ENCODE results near the gene SEMA5B.
A peak's percentile ranks its signal among the peaks of the same experiment; 100 is the strongest.

The SEMA5B gene

GRCh38 chr3:122892118-122892960, 135.2 kb downstream of the SEMA5B start:
- DNase-seq (ENCODE audit: low spot score) = no peak

DNA sequence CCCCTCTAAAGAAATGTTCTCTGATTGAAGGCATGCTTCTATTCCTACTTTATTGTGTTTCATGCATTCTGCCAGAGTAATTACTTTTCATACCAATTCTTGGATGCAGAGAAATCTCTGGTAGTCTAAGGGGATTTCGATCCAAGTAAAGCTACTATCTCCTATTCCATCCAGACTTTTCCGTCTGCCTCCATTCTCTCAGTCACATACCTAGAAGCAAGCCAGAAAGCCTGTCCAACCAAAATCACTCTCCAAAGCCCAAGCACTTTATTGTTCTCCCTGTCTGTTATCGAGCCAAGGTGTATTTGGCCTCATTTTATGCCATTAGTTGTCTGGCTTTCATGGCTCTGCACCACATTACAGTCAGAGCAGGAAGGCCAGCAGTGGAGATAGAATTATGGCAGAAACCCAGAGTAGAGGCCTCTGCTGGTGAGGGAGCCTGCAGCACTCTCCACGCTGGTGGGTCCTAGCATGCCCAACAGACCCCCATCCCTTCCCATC, 136.8 kb downstream of the SEMA5B start:
- no peak for DNase-seq (ENCODE audit: low spot score)

DNA sequence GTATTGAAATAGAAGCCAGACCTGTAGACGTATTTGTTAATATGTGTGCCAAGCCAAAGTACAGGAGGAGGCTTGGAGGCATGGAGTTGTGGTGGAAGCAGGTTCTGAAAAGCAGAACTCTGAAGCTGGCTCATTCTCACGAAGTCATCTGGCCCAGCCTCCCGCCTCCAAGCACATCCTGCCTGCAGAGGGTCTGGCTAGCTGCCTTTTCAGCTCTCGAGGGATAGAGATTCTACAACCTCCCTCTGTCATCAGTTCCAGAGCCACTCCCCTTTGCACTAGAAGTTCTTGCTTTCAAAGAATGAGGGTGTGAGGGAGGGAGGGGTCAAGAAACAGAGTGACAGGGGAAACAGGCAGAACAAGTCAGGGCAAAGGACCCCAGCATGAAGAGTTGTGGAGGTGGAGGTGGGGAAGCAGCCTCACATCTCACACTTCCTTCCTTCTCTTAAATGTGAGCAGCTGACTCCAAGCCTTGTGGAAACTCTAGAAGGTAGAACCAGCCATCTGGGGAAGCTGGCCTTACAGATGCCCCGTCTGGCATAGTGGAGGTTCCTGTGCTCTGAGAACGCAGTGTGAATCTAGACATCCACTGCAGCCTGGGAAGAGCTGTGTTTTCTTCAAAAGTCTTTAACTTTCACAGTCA, 137.4 kb downstream of the SEMA5B start:
- peak; percentile 48 for DNase-seq (ENCODE audit: low spot score)

DNA sequence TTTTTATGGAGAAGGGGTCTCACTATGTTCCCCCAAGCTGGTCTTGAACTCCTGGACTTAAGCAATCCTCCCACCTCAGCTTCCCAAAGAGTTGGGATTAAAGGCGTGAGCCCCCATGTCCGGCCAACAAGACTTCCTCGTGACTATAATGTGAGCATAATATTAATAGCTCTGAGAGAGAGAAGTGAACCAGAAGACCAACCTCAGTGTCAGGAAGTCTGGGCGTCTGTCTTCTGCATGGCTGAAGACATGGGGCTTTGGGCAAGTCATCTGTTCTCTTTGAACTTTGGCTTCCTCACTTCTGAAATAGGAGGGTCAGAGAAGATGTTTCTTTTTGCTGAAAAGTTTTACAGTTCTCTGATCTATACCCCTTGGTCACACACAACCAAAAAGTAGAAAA, 140.6 kb downstream of the SEMA5B start:
- DNase-seq (ENCODE audit: low spot score) = no peak

GRCh38 chr3:122886251-122886650, 141.3 kb downstream of the SEMA5B start:
- no peak for DNase-seq (ENCODE audit: low spot score)

DNA sequence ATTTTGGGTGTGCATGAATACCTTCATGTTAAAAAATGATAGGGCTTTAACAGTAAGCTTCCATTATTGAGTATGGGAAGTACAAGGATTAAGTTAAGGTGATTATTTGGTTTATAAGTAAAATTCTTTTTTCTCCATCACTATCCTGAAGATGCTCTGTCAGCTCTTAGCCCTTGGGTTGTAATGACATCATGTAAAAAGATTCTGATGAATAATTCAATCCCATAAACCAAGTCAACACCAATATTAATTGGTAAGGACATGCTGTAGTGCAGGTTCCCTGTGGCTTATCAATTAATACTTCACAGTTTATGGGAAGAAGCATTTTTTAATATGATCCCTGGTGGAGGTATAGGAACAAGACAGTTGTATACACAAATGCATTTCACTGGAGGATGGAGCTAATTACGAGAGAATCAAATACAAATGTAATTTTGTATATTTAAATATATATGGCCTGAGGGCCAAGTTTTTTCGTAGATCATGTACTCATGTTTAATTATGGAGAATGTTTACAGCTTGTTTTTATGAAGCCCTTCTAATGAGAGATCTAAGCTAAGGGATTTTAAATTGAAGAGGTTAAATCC, 145.1 kb downstream of the SEMA5B start:
- no peak for DNase-seq (ENCODE audit: low spot score)

DNA sequence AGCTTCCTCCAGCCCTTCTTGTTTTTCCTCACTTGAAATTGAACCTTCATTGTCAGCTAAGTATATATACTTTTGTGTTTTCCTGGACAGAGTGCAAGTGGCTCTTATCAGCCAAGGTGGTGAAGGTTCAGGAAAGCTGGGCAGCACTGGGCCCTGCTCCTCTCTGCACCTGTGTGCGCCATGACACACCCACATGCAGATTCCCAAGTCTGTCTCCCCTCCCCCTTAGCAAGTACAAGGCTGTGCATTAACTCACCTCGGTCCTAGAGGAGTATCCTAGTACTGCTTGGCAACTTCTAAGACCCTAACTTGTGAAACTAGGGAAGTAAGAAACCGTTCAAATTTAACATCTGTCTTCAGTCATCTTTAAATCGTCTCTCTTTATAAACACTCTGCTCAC, 146.9 kb downstream of the SEMA5B start:
- DNase-seq (ENCODE audit: low spot score) = no peak

DNA sequence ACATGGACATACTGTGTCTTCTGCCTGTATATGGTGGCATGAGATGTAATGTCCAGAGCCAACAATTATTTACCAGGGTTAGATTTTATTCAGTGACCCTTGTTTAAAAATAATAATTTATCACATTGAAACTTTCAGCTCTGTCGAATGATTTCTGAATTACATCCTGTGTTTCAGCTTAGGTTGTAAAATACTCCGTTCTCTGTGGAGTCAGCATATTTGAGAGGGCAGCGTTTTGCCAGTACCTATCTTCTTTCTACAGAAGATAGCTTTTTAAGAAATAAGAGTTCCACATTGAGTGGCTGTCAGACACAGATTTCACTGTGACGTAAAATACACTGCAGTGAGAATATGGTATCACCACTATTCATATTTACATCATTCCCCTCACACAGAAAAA, 147.4 kb downstream of the SEMA5B start:
- DNase-seq (ENCODE audit: low spot score) = no peak

GRCh38 chr3:122875547-122876127, 151.9 kb downstream of the SEMA5B start:
- no peak for DNase-seq (ENCODE audit: low spot score)

DNA sequence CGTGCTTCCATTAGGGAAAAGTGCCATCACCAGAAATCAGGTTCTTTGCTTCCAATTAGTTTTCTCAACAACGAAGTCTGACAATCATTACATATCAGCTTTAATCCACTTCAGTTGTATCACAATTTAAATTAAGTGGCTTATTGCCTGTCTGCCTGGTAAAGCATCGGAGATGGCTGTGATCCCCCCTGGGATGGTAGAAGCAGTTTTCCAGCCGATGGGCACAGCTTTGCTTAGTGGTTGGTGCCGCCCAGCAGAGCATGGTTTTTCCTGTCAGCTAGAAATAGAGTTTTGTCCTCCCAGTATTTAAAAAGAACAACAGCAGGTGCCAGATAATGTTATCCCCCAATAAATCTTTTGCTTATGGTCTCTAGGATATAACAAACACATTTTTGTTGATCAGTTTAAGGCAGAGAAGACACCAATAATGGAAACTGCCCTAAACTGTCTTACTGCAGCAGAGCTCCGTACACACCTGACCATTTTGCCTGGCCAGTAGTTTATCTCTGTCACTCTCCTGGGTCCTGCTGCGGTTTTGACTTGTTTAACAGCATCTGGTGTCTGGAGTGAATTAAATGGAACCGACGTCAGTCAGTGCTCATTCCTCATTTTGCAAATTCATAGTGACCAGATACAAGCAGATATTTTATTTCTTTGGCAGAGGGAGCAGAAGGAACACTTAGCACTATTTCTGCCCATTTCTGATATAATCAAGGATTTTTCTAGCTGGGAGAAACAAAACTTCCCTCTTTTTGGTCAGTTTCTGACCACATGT, 153.6 kb downstream of the SEMA5B start:
- no peak for DNase-seq (ENCODE audit: low spot score)

DNA sequence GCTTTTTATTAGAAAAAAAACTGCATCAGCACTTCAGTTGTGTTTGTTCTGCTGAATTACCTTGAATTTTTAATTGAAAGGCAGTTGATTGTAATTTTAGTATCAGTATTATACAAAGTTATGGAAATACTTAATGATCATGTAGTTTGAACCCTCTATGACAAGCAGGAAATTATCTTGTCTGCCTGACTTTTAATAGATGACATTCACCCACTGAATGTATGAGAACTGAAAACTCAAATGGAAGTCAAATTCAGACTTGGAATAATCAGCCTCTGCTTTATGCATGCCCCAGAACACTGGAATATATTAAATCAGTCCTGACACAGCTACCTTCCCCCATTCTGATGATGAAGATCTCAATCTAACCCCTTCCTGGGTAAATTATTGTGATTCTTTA, 159.2 kb downstream of the SEMA5B start:
- no peak for DNase-seq (ENCODE audit: low spot score)

- DNase-seq (ENCODE audit: low spot score) = no peak
These were observed 163.1 kb downstream of the SEMA5B start for GRCh38 chr3:122864498-122864897.

DNA sequence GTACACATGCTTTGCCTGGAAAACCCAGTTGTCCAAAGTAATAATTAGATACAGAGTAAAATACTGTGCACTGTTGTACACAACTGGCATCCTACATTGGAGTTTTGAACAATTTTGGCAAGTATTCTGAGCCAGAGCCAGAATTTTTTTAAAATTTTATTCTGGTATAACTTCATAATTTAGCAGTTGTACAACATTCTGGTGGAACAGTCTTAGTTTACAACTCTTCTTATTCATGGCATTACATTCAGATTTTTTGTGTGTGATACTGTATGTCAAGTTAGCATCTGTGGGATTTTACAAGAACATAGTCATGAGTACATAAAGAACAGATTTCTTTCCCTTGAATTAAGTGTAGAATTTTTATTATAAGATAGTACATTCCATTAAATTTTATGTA, 165.2 kb downstream of the SEMA5B start:
- no peak for DNase-seq (ENCODE audit: low spot score)
